AG09309 (cell line): ENCODE results near the gene MDGA2.

Experiments used
- DNase-seq: peaks from one replicate; pipeline ENCODE4 v3.0.0-alpha.2; 2010; ENCODE audit warnings: low read depth
- H3K4me3 ChIP-seq: 2 replicates; pipeline ENCODE4 v1.5.1; 2011; ENCODE audit warnings: mild to moderate bottlenecking, low read depth, low read length, moderate library complexity; ENCODE audit not compliant: control insufficient read depth
- TF ChIP-seq, protein P1 (sequence below): IDR thresholded peaks from 2 replicates; pipeline ENCODE4 v1.5.1; 2011; ENCODE audit warnings: mild to moderate bottlenecking, low read depth, low read length, inconsistent platforms; ENCODE audit not compliant: insufficient read depth, control insufficient read depth; ENCODE audit errors: missing control alignments

Gene MDGA2

DNA sequence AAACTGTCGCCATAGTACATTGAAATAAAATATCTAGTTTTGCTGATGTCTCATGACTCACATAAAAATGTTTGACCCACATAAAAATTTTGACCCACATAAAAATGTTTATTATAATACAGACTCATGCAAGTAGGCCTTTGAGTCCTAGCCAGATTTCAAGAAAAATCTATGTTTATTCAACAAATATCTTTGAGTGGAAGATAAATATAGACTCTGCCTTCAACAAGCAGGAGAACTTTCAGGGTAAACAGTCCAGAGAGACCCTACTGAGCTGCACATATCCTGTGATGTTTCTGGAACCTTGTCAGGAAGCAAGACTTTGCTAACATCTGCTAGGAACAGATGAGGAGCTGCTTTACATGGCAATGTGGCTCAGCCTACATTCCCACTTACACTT lies 283.1 kb downstream of the MDGA2 start:
- no peak overlapping the region for H3K4me3 ChIP-seq
- DNase-seq = no peak
- TF ChIP-seq, protein P1, sequence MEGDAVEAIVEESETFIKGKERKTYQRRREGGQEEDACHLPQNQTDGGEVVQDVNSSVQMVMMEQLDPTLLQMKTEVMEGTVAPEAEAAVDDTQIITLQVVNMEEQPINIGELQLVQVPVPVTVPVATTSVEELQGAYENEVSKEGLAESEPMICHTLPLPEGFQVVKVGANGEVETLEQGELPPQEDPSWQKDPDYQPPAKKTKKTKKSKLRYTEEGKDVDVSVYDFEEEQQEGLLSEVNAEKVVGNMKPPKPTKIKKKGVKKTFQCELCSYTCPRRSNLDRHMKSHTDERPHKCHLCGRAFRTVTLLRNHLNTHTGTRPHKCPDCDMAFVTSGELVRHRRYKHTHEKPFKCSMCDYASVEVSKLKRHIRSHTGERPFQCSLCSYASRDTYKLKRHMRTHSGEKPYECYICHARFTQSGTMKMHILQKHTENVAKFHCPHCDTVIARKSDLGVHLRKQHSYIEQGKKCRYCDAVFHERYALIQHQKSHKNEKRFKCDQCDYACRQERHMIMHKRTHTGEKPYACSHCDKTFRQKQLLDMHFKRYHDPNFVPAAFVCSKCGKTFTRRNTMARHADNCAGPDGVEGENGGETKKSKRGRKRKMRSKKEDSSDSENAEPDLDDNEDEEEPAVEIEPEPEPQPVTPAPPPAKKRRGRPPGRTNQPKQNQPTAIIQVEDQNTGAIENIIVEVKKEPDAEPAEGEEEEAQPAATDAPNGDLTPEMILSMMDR = no peak

DNA sequence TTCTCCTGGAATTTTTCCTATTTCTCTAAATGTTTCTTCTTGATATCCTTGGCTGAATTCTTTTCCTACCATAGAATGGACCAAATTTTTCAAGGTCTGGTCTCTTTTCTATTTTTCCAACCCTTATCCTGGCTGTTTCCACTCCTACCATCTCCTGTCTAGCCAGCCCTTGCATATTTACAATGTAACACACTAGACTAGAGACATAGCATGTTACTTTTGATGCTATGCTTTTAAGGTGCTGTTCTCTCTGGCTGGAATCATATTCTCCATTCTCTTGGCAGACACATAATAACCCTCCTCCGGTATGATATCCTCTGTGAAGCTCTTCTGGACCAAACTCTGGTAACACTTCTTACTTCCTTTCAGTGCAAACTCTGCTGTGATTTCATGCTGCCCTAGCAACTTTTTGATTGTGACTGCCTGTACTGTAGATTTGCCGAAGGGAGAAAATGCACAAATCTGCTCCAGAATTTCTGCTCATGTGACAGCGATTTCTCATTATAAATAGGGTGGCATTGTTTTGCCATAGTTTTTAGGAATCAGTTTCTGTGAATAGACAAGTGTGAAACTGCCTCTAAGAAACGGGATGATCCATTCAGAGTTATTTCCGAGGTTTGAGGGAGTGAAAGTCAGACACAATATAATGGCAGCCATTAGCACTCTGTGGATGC lies 284.4 kb downstream of the MDGA2 start:
- no peak overlapping the region for H3K4me3 ChIP-seq
- TF ChIP-seq, protein P1 = no peak
- DNase-seq = no peak

DNA sequence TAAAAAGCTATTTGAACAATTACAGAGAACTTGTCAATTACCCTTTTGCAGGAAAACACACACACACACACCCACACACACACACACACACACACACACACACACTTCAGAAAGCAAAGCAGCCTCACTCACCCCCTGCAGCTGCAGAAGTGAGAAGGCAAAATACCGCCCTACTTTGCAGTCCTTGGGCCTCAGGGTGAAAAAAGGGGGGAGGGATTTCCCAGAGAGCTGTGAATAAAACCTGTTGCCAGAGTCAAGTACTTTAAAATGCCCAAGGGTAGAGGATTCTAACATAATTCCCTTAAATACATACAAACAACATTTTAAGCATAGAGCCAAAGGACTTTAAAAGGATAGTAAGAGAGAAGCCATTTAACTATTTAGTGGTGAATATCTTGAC lies 285.9 kb downstream of the MDGA2 start:
- TF ChIP-seq, protein P1 = no peak
- no peak overlapping the region for H3K4me3 ChIP-seq
- no peak for DNase-seq

DNA sequence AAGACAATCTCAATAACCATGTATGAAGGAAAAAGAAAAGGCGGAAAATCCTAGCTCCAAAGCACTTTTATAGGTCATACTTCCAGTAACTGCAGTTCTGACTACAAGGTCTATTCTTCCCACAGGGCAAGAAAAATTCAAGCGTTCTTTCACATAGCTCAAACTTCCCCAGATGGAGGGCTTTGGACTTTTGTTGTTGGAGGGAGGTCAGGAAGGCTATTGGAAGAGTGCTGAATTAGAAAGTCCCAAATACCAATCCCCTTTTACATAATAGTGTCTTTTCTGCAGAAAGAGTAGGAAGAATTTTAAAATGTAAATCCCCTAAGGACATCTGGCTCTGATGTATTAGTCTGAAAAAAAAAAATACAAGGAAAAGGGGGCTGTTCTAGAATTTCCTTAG lies 309.4 kb downstream of the MDGA2 start:
- H3K4me3 ChIP-seq = no peak overlapping the region
- TF ChIP-seq, protein P1 = no peak

DNA sequence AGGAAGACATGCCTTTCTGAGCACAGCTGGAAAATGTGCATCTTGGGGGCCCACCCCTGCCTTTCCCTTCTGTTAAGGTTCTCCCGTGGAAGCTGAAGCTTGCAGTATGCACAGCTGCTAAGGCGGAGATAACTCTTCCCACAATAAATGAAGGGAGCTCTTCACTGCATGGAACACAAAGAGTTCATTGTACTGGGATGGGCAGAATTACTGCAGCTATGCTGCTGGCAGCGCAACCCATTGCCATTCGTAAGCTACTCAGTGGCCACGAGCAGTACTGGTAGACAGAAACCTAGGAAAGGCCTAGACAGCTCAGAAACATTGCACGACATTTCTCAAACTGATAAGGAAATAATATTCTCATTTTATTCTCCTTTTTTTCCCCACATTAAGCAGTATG lies 310.2 kb downstream of the MDGA2 start:
- no peak for DNase-seq
- TF ChIP-seq, protein P1 = no peak
- H3K4me3 ChIP-seq = no peak overlapping the region

More for the DNA sequence above, 309.4 kb downstream of the MDGA2 start:
- DNase-seq = no peak

DNA sequence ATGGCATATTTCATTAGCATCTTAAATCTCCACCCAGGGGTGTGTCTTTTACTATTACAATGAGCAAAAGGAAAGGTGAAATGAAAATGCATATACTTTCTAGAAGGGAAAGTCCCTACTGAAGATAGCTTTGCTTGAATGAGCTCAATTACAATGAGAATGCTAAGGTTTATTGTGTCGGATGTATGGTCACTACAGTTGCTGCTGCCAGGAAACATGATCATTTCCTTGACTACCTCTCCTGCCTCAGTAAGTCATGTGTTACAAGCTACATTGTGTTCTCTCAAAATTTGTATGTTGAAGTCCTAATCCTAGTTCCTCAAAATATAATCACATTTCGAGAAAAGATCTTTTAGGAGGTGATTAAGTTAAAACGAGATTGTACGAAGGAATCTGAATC lies 322.2 kb downstream of the MDGA2 start:
- TF ChIP-seq, protein P1 = no peak
- no peak overlapping the region for H3K4me3 ChIP-seq
- no peak for DNase-seq
